Esophagus muscularis mucosa (tissue), 3 donors: ENCODE data around the gene C11orf98.

Experiments used
- CTCF ChIP-seq, 3 experiments: fragments of 200-600 bp in 2 of 3; fragments of 450-650 bp in 1 of 3; sonication (generic) in 2 of 3; IDR thresholded peaks; one replicate each; pipeline ENCODE4 v1.5.1; 2017 to 2019; ENCODE audit warnings: antibody characterized with exemption in 3 of 3, mild to moderate bottlenecking in 2 of 3, moderate library complexity in 1 of 3
- POLR2AphosphoS5 ChIP-seq, 2 donors: sonication (generic); formaldehyde crosslinking; IDR thresholded peaks; one replicate each; pipeline ENCODE4 v1.6.1; 2017; ENCODE audit warnings: antibody characterized with exemption in 2 of 2

GRCh38 chr11:62680825-62681240, 15.8 kb upstream of the C11orf98 start:
- TF ChIP-seq POLR2AphosphoS5 (IDR thresholded peaks at IDR 0.05) (no peak), CTCF (IDR thresholded peaks at IDR 0.05) (peak; percentile 24 to 52 (median 39))
